ENCODE measurements around the gene SCFD2.

- TF ChIP-seq, protein P1, sequence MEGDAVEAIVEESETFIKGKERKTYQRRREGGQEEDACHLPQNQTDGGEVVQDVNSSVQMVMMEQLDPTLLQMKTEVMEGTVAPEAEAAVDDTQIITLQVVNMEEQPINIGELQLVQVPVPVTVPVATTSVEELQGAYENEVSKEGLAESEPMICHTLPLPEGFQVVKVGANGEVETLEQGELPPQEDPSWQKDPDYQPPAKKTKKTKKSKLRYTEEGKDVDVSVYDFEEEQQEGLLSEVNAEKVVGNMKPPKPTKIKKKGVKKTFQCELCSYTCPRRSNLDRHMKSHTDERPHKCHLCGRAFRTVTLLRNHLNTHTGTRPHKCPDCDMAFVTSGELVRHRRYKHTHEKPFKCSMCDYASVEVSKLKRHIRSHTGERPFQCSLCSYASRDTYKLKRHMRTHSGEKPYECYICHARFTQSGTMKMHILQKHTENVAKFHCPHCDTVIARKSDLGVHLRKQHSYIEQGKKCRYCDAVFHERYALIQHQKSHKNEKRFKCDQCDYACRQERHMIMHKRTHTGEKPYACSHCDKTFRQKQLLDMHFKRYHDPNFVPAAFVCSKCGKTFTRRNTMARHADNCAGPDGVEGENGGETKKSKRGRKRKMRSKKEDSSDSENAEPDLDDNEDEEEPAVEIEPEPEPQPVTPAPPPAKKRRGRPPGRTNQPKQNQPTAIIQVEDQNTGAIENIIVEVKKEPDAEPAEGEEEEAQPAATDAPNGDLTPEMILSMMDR (IDR thresholded peaks at IDR 0.05), result no peak
- TF ChIP-seq EP300 (IDR thresholded peaks at IDR 0.05) (no peak), POLR2AphosphoS5 (IDR thresholded peaks at IDR 0.05) (no peak), POLR2A (IDR thresholded peaks at IDR 0.05) (no peak)
Observed at GRCh38 chr4:53105313-53105712, 260.5 kb downstream of the SCFD2 start.

Data from sigmoid colon (tissue), 4 donors.